Measurements from ENCODE around the gene UAP1. TPM values are rescaled to one million over a fixed set of nuclear protein-coding genes. Genes with fewer than 3 reads are reported as not detected.
"Not testable (repeated sequence)": the region's sequence is repeated elsewhere in the genome, so short reads cannot be mapped to it uniquely, and the experiment has no call there.

Gene UAP1
- total RNA-seq, 1 donor from 2014 or later, result 132 TPM

- FAIRE-seq (no peak), DNase-seq (ENCODE audit: low read depth) (no peak)
- no peak for TF ChIP-seq CTCF (IDR thresholded peaks at IDR 0.05; ENCODE audit: insufficient read depth, low read length, severe bottlenecking)
- Histone ChIP-seq H3K27me3 (ENCODE audit: control insufficient read depth, insufficient read depth, low read length) (no peaks in the 10 kb centered on the region), H3K36me3 (ENCODE audit: control insufficient read depth, insufficient read depth, low read length) (peaks cover 3% of the 10 kb centered on the region), H3K4me3 (ENCODE audit: low read depth, low read length) (no peak overlapping the region)
Measured at GRCh38 chr1:162565460-162565859, 3.9 kb downstream of the UAP1 start.

GRCh38 chr1:162566870-162567269 is 5.3 kb downstream of the UAP1 start:
- H3K36me3 ChIP-seq (ENCODE audit: control insufficient read depth, insufficient read depth, low read length), result peaks cover 3% of the 10 kb centered on the region
- DNase-seq (ENCODE audit: low read depth) (no peak), FAIRE-seq (no peak)
- no peaks in the 10 kb centered on the region for H3K27me3 ChIP-seq (ENCODE audit: control insufficient read depth, insufficient read depth, low read length)
- no peak for TF ChIP-seq CTCF (IDR thresholded peaks at IDR 0.05; ENCODE audit: insufficient read depth, low read length, severe bottlenecking)
- no peak overlapping the region for H3K4me3 ChIP-seq (ENCODE audit: low read depth, low read length)

GRCh38 chr1:162568802-162569201 is 7.3 kb downstream of the UAP1 start:
- no peak for TF ChIP-seq CTCF (IDR thresholded peaks at IDR 0.05; ENCODE audit: insufficient read depth, low read length, severe bottlenecking)
- Histone ChIP-seq H3K36me3 (ENCODE audit: control insufficient read depth, insufficient read depth, low read length) (peaks cover 3% of the 10 kb centered on the region), H3K27me3 (ENCODE audit: control insufficient read depth, insufficient read depth, low read length) (no peaks in the 10 kb centered on the region), H3K4me3 (ENCODE audit: low read depth, low read length) (no peak overlapping the region)
- FAIRE-seq (no peak), DNase-seq (ENCODE audit: low read depth) (no peak)

GRCh38 chr1:162570718-162571117 is 9.2 kb downstream of the UAP1 start:
- Histone ChIP-seq H3K36me3 (ENCODE audit: control insufficient read depth, insufficient read depth, low read length) (peaks cover 2% of the 10 kb centered on the region), H3K27me3 (ENCODE audit: control insufficient read depth, insufficient read depth, low read length) (no peaks in the 10 kb centered on the region), H3K4me3 (ENCODE audit: low read depth, low read length) (no peak overlapping the region)
- no peak for DNase-seq (ENCODE audit: low read depth)
- TF ChIP-seq CTCF (IDR thresholded peaks at IDR 0.05; ENCODE audit: insufficient read depth, low read length, severe bottlenecking), result no peak
- no peak for FAIRE-seq

GRCh38 chr1:162571121-162571520 is 9.6 kb downstream of the UAP1 start:
- not testable (repeated sequence) for DNase-seq (ENCODE audit: low read depth); FAIRE-seq; H3K4me3 ChIP-seq (ENCODE audit: low read depth, low read length); H3K36me3 ChIP-seq (ENCODE audit: control insufficient read depth, insufficient read depth, low read length); H3K27me3 ChIP-seq (ENCODE audit: control insufficient read depth, insufficient read depth, low read length)

GRCh38 chr1:162571696-162572095 is 10.2 kb downstream of the UAP1 start:
- Histone ChIP-seq H3K4me3 (ENCODE audit: low read depth, low read length) (no peak overlapping the region), H3K36me3 (ENCODE audit: control insufficient read depth, insufficient read depth, low read length) (no peaks in the 10 kb centered on the region), H3K27me3 (ENCODE audit: control insufficient read depth, insufficient read depth, low read length) (no peaks in the 10 kb centered on the region)
- FAIRE-seq (no peak), DNase-seq (ENCODE audit: low read depth) (no peak)
- TF ChIP-seq CTCF (IDR thresholded peaks at IDR 0.05; ENCODE audit: insufficient read depth, low read length, severe bottlenecking), result no peak
